Activated T-helper 1 cell treated with anti-CD3 and anti-CD28 coated beads, Interleukin-2, amount 50 U/mL, for 16 hours (primary cell): Measurements from ENCODE around the gene C7orf25.

Source experiments
- DNase-seq, 2 donors: peaks; one replicate each; pipeline ENCODE4 v3.0.0-alpha.2; 2020; ENCODE audit warnings: low read depth in 1 of 2, low spot score in 1 of 2

Gene C7orf25

GRCh38 chr7:42878303-42878702 lies 33.6 kb downstream of the C7orf25 start:
- DNase-seq, result no peak

- DNase-seq, result no peak
Measured at GRCh38 chr7:42877862-42878261, 34.0 kb downstream of the C7orf25 start.

GRCh38 chr7:42876182-42877068 lies 35.4 kb downstream of the C7orf25 start:
- DNase-seq, result no peak

GRCh38 chr7:42869131-42870020 lies 42.5 kb downstream of the C7orf25 start:
- peak in 1 of 2 donors; percentile 10 for DNase-seq

- no peak for DNase-seq
Measured at GRCh38 chr7:42868480-42868879, 43.4 kb downstream of the C7orf25 start.
